CD14-positive monocyte (primary cell): Measurements from ENCODE around the gene SPATA13. TPM values are rescaled to one million over a fixed set of nuclear protein-coding genes. Genes with fewer than 3 reads are reported as not detected.

ENCODE experiments used
- DNase-seq, 3 donors: peaks; one replicate each; pipeline ENCODE4 v3.0.0-alpha.2; 2011 to 2022
- H2AFZ ChIP-seq: 2 replicates; pipeline ENCODE4 v1.6.0; 2012; ENCODE audit warnings: mild to moderate bottlenecking, low read depth, low read length, inconsistent platforms; ENCODE audit not compliant: insufficient read depth, poor library complexity, severe bottlenecking
- H3K27ac ChIP-seq, 2 donors: 1 replicate in 1 of 2; 2 replicates in 1 of 2; pipeline ENCODE4 v1.5.1; 2012 to 2013; ENCODE audit warnings: low read length in 2 of 2, control low read depth in 1 of 2, inconsistent platforms in 1 of 2, low read depth in 1 of 2, mild to moderate bottlenecking in 1 of 2
- H3K27me3 ChIP-seq, 2 donors: one replicate each; pipeline versions ENCODE4 v1.6.0 to v1.6.1; 2011 to 2013; ENCODE audit warnings: low read length in 2 of 2; ENCODE audit not compliant: control insufficient read depth in 2 of 2, insufficient read depth in 2 of 2
- H3K36me3 ChIP-seq, 2 donors: replicated peaks in 1 of 2; 1 replicate in 1 of 2; 2 replicates in 1 of 2; pipeline versions ENCODE4 v1.5.1 to v1.6.1; 2012 to 2013; ENCODE audit warnings: low read length in 2 of 2, control low read depth in 1 of 2, inconsistent platforms in 1 of 2, mild to moderate bottlenecking in 1 of 2; ENCODE audit not compliant: insufficient read depth in 2 of 2, control insufficient read depth in 1 of 2
- H3K4me1 ChIP-seq, 2 donors: 1 replicate in 1 of 2; 2 replicates in 1 of 2; pipeline versions ENCODE4 v1.5.1 to v1.6.1; 2012 to 2013; ENCODE audit warnings: low read length in 2 of 2, control low read depth in 1 of 2, inconsistent platforms in 1 of 2, mild to moderate bottlenecking in 1 of 2, moderate library complexity in 1 of 2; ENCODE audit not compliant: insufficient read depth in 2 of 2, control insufficient read depth in 1 of 2
- H3K4me2 ChIP-seq: replicated peaks from 2 replicates; pipeline ENCODE3; 2012; ENCODE audit warnings: low read length, moderate library complexity, mild to moderate bottlenecking; ENCODE audit not compliant: poor library complexity, severe bottlenecking; ENCODE audit errors: extremely low read depth
- H3K4me3 ChIP-seq, 3 experiments: fragments of 200-600 bp in 1 of 3; sonication (generic) in 1 of 3; replicated peaks in 1 of 3; 1 replicate in 2 of 3; 2 replicates in 1 of 3; pipeline ENCODE4 v1.5.1; 2011 to 2013; ENCODE audit warnings: low read length in 3 of 3, mild to moderate bottlenecking in 3 of 3, control low read depth in 2 of 3, low read depth in 2 of 3, inconsistent platforms in 1 of 3, moderate library complexity in 1 of 3
- H3K79me2 ChIP-seq: 2 replicates; pipeline ENCODE4 v1.6.0; 2012; ENCODE audit warnings: mild to moderate bottlenecking, control low read depth, inconsistent platforms, low read length, moderate library complexity; ENCODE audit not compliant: insufficient read depth
- H3K9ac ChIP-seq: 2 replicates; pipeline ENCODE4 v1.6.0; 2017; ENCODE audit warnings: low read length, mild to moderate bottlenecking; ENCODE audit not compliant: insufficient read depth, poor library complexity, severe bottlenecking
- H3K9me3 ChIP-seq, 2 donors: replicated peaks in 1 of 2; 1 replicate in 1 of 2; 2 replicates in 1 of 2; pipeline versions ENCODE4 v1.5.1 to v1.6.1; 2012 to 2013; ENCODE audit warnings: low read length in 2 of 2, control low read depth in 1 of 2; ENCODE audit not compliant: control insufficient read depth in 1 of 2, insufficient read depth in 1 of 2
- H4K20me1 ChIP-seq: 2 replicates; pipeline ENCODE4 v1.6.0; 2012; ENCODE audit warnings: mild to moderate bottlenecking, low read length, control low read depth, moderate library complexity; ENCODE audit not compliant: insufficient read depth
- H3K27ac Mint-ChIP-seq, 7 donors: one replicate each; pipeline ENCODE4 v1.8.0; 2020; ENCODE audit warnings: mild to moderate bottlenecking in 7 of 7, mixed read lengths in 7 of 7, moderate library complexity in 6 of 7, inconsistent platforms in 2 of 7
- H3K27me3 Mint-ChIP-seq, 3 donors: one replicate each; pipeline ENCODE4 v1.8.0; 2021 to 2022; ENCODE audit warnings: low read depth in 3 of 3, mild to moderate bottlenecking in 3 of 3, mixed read lengths in 3 of 3, moderate library complexity in 3 of 3, inconsistent platforms in 1 of 3
- H3K36me3 Mint-ChIP-seq, 2 donors: one replicate each; pipeline ENCODE4 v1.8.0; 2020; ENCODE audit warnings: mixed read lengths in 2 of 2, inconsistent platforms in 1 of 2, mild to moderate bottlenecking in 1 of 2
- H3K4me1 Mint-ChIP-seq: one replicate; pipeline ENCODE4 v1.8.0; 2020; ENCODE audit warnings: mild to moderate bottlenecking, mixed read lengths
- H3K4me3 Mint-ChIP-seq, 2 donors: one replicate each; pipeline ENCODE4 v1.8.0; 2020; ENCODE audit warnings: mild to moderate bottlenecking in 2 of 2, mixed read lengths in 2 of 2, moderate library complexity in 1 of 2
- H3K9me3 Mint-ChIP-seq, 7 donors: one replicate each; pipeline ENCODE4 v1.8.0; 2020 to 2022; ENCODE audit warnings: mixed read lengths in 7 of 7, mild to moderate bottlenecking in 6 of 7, moderate library complexity in 6 of 7, inconsistent platforms in 2 of 7
- WGBS: methylation state at CpG from one replicate; pipeline ENCODE4 v1.1.5; 2013; ENCODE audit warnings: missing lambda C conversion rate; ENCODE audit not compliant: insufficient coverage; 5-methylcytosine and 5-hydroxymethylcytosine counted together
- intact Hi-C, 2 donors: fragments of 100-400 bp; cut with micrococcal nuclease; formaldehyde crosslinking; loops; one replicate each; pipeline versions ENCODE4 v1.15.0 to v1.15.1; 2023
- polyA plus RNA-seq, 3 donors: library from polyadenylated mRNA; depleted of rRNA in 1 of 3; unstranded in 2 of 3; stranded (reverse) in 1 of 3; fragments of 300-500 nt in 2 of 3; fragments of >200 nt in 1 of 3; fragmentation: Illumina TruSeq in 2 of 3; gene quantifications; 1 replicate in 2 of 3; 2 replicates in 1 of 3; pipeline ENCODE4 v1.2.3, GENCODE V29; 2012 to 2021
- TF ChIP-seq, protein P1 (sequence below): fragments of 200-600 bp; IDR thresholded peaks from one replicate; pipeline ENCODE4 v1.8.0; 2022; ENCODE audit warnings: antibody characterized with exemption, mild to moderate bottlenecking

SPATA13 gene
- polyA plus RNA-seq, 3 donors: 9.3 to 44.7 (median 11.6) TPM

DNA sequence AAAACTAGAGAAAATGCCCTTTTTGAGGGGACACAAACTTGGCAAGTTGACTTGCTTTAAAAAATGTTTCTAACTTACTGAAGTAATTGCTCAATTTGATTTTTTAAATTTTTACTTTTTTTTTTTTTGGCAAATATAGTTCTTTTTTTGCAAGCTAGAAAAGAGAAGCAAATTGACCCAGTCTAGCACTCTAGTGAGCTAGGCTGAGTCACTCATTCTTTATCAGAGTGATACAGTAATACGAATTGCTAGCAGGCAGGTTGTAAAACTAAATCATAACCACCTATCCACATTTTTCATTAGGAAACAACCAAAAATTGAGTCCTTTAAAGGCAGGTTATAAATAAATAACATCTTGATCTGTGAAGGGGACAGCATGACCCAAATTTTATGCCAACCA, 97.0 kb downstream of the SPATA13 start:
- Mint-ChIP-seq H3K27ac (peak overlapping the region in 3 of 7 donors; percentile 38 to 74 (median 54)), H3K9me3 (peaks cover 0 to 3% (median 0%) of the 10 kb centered on the region in 7 donors), H3K4me3 (no peak overlapping the region), H3K4me1 (peaks cover 55% of the 10 kb centered on the region), H3K27me3 (peaks cover 1 to 3% (median 2%) of the 10 kb centered on the region in 3 donors), H3K36me3 (no peaks in the 10 kb centered on the region)
- TF ChIP-seq, protein P1, sequence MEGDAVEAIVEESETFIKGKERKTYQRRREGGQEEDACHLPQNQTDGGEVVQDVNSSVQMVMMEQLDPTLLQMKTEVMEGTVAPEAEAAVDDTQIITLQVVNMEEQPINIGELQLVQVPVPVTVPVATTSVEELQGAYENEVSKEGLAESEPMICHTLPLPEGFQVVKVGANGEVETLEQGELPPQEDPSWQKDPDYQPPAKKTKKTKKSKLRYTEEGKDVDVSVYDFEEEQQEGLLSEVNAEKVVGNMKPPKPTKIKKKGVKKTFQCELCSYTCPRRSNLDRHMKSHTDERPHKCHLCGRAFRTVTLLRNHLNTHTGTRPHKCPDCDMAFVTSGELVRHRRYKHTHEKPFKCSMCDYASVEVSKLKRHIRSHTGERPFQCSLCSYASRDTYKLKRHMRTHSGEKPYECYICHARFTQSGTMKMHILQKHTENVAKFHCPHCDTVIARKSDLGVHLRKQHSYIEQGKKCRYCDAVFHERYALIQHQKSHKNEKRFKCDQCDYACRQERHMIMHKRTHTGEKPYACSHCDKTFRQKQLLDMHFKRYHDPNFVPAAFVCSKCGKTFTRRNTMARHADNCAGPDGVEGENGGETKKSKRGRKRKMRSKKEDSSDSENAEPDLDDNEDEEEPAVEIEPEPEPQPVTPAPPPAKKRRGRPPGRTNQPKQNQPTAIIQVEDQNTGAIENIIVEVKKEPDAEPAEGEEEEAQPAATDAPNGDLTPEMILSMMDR: no peak
- H4K20me1 ChIP-seq: no peaks in the 10 kb centered on the region
- DNase-seq: peak in 1 of 3 donors; percentile 57
- no peaks in the 10 kb centered on the region for H3K79me2 ChIP-seq
- intact Hi-C loops: no loop called here
- no peaks in the 10 kb centered on the region for H3K36me3 ChIP-seq
- no peak overlapping the region for H3K4me3 ChIP-seq
- H3K4me1 ChIP-seq: peaks cover 28 to 38% of the 10 kb centered on the region in 2 donors
- H2AFZ ChIP-seq: no peak overlapping the region
- WGBS: no CpG with 5 or more reads among the region's 1 CpG
- no peaks in the 10 kb centered on the region for H3K27me3 ChIP-seq
- H3K27ac ChIP-seq: no peak overlapping the region
- H3K4me2 ChIP-seq: no peak overlapping the region
- H3K9me3 ChIP-seq: no peaks in the 10 kb centered on the region
- H3K9ac ChIP-seq: no peak overlapping the region

DNA sequence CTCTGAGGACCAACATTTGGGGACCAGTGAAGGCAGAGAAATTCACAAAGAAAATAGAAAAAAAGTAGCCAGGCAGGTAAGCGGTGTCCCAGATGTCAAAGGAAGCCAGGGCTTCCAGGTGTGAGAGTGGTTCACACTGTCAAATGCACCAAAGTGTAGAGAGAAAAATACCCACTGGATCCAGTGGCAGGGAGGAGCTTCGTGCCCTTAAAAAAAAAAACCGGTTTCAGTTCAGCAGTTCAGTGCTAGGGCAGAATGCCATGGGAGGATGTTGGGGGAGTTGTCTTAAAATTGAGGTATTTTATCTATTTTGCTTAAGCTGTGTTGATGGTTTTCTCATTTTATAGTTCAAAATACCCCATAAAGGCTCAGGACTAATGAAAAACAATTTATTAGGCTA, 101.0 kb downstream of the SPATA13 start:
- Histone ChIP-seq H4K20me1 (no peaks in the 10 kb centered on the region), H2AFZ (no peak overlapping the region), H3K9me3 (no peaks in the 10 kb centered on the region), H3K4me3 (no peak overlapping the region), H3K27ac (no peak overlapping the region), H3K79me2 (no peaks in the 10 kb centered on the region), H3K4me2 (no peak overlapping the region), H3K36me3 (no peaks in the 10 kb centered on the region), H3K9ac (no peak overlapping the region), H3K27me3 (no peaks in the 10 kb centered on the region), H3K4me1 (peaks cover 11 to 13% of the 10 kb centered on the region in 2 donors)
- intact Hi-C loops: no loop called here
- Mint-ChIP-seq H3K27ac (peak overlapping the region in 1 of 7 donors; percentile 10), H3K36me3 (no peaks in the 10 kb centered on the region), H3K4me3 (no peak overlapping the region), H3K9me3 (no peaks in the 10 kb centered on the region), H3K27me3 (peaks cover 1 to 2% (median 2%) of the 10 kb centered on the region in 3 donors), H3K4me1 (peaks cover 33% of the 10 kb centered on the region)
- 54% methylated on average over 3 of the region's 3 CpGs for WGBS
- TF ChIP-seq, protein P1: no peak
- DNase-seq: no peak
